ENCODE results near the gene PRDM5.

DNA sequence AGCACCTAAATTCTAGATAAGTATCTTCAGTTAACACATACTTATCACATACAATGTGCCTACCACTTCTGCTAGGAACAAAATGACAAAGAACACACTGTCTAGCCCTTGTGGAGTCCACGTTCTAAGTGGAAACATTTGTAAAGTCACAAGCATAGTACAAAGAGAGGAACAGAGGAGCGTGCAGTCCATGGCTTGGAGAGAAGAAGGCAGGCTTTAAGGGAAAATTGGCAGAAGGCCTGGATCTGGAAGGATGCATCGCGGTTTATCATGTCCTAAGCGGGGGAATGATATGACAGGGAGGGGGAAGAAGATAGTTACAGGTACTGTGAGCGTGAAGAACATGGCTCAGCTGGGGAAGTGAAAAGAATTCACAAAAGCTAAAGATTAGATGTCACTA is 218.0 kb downstream of the PRDM5 start:
- no peak for TF ChIP-seq POLR2A (IDR thresholded peaks at IDR 0.05)
- TF ChIP-seq CTCF (IDR thresholded peaks at IDR 0.05) = no peak
